ENCODE data around the gene NRXN3.
"Not testable (repeated sequence)": the region's sequence is repeated elsewhere in the genome, so short reads cannot be mapped to it uniquely, and the experiment has no call there.

The NRXN3 gene

DNA sequence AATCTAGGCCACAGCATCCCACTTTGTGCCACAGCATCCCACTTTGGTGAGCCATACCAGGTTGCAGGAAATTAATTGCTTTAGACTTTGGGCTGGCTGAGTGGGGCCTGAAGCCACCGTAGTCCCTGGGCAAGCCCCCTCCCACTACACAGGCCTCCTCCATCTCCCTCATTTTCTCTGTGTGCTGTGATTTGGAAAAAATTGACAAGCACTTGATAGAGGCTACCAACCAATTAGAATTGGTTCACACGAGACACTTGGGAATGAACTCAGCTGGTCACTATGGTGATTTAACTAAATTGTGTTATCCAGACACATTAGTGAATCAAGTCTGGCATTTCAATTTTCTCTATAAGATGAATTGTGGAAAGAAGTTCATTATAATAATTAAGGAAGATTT, 1560.0 kb downstream of the NRXN3 start:
- DNase-seq, result no peak

DNA sequence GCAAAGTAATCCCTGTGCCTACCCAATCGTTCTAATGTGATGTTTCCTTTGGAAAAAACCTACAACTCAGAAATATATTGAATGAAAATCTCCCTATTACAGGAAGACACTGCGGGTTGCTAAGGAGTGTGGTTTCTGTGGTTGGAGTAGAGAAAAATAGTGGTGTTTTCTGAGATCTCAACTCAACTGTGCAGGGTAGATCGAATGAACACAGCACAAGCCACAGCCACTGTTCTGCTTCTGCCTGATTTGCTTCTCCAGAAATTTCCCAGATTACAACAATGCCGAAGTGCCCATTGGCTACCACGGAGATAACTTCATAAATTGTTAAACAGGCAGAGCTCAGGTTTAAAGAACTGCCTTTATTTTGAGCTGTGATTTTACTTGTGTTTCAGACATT, 1560.8 kb downstream of the NRXN3 start:
- DNase-seq, result no peak

DNA sequence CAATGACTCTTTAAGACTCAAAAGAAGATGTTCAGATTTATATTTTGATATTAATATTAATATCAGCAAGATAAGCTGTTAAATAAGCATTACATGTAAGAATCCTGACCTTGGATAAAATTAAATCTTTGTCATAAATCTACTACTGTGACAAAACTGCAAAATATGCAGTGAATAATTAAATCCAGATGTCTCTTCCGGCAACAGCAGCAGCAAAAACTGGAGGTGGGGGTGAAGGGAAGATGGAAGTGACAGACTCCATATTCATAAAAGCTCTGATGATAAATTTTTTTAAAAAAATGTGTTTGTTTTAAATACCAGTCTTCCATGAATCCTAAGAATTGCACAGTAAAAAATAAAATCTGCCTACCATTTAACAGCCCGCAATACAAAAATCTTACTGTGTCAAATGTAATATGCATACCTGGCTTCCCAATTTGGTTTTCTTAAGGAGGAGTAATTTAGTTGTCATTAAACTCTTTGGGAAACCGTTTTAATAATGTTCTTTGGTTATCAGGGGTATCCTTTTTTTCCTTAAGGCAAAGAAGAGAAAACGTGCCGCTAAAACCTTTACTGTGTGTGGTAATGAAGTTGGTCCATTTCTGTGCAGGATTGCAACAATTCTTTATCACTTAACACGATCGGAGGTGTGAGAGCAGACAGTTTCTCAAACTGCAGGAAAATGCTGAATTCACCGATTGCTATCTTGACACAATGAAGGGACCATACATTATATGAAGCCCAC, 1562.9 kb downstream of the NRXN3 start:
- no peak for DNase-seq

DNA sequence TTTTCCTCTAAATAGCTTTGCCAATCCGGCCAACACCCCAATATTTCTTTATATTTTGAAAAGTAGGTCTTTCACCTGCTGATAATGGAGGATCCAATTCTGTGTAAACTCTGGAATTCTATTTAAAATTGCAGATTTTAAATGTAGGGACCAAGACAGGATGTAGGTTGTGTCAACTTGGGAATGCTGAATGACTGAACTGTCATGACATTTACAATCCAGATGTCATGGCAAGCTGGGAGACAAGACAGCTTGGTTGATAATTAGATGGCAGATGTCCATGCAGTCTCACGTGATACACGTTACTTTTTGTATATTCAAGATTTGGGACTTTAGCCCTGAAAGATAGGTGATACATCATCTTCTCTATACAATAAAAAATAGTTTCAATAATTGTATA, 1564.0 kb downstream of the NRXN3 start:
- DNase-seq, result no peak

DNA sequence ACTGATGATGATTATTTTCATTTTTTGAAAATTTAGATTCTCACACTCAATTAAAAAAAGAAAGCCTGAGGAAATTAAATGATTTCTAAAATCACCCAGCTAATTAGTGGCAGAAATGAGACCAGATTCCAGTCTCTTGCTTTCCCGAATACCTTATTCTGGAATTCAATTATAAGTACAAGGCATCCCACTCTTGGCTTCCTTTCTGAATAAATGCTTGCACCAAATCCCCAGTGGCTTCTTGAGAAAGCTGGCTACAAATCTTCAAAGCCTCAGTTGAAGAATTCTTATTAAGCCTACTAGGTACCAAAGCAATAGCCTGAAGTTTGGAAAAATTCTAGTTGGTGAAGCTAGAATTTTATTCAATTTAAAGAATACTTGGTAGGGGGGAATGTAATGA, 1564.5 kb downstream of the NRXN3 start:
- DNase-seq, result no peak

DNA sequence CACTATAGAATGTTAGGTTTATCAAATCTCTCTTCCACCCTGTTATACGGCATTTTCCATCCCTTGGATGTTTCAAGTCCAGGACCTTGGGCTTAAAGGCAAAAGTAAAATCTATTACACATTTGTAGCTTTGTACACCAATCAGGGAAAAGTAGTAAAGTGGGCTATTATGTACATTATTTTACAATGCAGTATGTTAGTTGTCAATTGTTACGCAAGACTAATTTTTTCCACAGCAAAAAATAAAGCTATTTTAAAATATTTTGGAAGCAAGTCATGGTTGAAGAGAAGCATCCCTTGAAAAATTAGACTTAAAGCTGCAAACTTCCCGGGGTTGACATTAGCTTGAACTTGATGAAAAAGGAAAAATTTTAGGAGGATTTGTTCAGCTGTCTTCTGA, 1564.9 kb downstream of the NRXN3 start:
- no peak for DNase-seq

DNA sequence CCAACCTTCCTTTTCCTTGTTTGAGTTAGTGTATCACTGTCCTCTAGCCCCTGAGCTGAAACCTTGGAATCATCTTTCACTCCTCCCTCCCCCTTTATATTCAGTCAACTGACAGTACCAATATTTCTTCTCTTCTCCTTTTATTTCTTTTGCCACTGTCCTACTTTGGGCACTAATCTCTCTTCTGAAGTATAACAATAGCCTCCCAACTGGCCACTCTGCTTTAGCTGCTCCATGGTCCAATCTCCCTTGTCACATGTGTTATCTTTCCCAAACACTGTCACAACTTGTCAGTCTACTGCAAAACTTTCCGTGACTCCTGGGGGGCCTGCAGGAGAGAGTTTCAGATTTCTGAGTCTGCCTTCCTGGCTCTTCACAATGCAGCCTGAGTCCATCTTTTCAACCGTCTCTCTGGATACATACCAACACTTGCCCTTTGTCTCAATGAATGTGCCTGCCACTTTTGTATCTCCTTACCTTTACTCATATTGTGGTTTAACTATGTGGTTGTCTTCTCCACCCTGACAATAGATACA, 1570.0 kb downstream of the NRXN3 start:
- no peak for DNase-seq

DNA sequence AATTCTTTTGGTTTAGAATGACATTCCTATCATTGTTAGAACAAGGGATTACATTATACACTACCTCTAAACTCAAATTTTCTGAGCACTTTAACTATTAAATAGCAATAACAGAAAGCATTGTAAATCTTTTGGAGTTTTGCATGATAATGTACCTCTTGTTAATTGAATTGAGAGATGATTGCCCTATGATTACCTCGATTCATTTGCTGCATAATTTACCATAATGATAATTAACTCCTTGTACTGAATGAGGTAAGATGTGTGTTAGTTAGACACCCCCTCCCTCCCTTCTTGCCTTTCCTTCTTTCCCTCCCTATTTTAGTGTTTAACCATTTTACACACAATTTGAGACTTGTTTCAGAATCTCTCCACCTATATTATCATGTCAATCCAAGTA, 1572.0 kb downstream of the NRXN3 start:
- DNase-seq, result no peak

DNA sequence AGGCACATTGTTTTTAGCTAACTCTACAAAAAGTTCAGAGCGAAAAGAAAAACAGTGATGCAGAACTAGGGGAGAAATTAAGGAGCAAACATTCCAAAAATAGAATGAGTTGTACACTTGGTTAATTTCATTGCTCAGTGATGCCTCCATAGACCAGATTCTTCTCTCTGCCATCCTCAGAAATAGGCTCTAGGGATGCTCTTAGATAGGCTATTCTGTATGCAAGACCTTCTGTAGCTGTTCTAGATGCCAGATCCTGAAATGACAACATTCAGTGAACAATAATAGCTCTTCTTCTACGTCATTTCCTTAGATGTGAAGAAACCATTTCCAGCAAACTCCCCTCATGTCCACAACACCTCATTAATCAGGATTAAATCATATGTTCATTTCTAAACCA, 1574.9 kb downstream of the NRXN3 start:
- no peak for DNase-seq

DNA sequence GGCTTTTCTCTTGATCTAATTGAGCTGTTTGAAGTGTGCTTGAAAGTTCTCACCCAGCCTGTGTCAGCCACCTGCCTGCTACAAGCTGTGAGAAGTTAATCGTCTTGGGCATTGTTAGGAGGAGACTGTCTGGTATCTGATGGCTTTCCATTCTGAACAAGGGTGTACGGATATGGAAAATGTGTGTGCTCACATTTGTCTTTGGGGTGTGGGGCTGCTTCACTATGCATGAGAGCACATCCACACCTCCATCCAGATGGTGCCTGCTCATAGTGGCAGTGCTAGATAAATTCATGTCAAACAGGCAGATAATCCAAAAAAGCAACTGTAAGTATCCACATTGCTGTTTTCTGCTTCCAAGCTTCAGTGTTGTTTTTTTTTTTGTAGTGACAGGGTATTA, 1578.9 kb downstream of the NRXN3 start:
- DNase-seq, result no peak

DNA sequence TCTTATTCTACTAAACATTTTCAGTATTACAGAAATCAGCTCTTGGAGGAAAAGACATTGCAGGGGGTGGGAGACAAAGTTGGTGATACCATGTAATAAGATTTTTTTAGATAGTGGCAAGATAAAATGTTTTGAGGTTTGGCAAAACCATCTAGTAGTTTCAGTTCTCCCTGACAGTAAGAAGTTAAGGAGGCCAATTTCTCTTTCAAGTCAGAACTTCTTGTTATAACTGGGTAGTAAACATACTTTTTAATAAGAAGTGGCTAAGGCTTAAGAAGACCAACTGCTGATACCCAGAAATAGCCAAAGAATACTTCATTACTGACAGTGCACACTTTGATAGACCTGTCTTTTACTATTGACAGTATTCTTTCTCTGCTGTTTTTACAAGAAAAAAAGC, 1588.8 kb downstream of the NRXN3 start:
- DNase-seq, result no peak

DNA sequence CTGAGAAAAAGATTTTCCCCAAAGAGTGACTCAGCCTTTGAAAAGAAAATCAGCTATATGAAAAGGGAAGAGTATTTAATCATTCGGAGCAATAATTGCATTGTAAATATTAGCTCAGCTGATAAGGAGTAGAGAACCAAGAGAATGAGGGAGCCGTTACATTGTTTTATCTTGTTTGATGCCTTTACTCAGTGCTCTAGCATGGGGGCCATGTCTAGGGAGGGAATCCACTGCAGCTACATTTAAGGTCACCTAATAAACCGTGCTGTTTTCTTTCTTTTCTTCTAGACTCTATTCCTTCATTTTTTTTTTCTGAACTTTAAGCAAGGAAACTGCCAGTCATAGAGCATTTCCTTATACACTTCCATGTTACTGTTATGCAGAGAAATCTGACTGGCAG, 1594.2 kb downstream of the NRXN3 start:
- no peak for DNase-seq

DNA sequence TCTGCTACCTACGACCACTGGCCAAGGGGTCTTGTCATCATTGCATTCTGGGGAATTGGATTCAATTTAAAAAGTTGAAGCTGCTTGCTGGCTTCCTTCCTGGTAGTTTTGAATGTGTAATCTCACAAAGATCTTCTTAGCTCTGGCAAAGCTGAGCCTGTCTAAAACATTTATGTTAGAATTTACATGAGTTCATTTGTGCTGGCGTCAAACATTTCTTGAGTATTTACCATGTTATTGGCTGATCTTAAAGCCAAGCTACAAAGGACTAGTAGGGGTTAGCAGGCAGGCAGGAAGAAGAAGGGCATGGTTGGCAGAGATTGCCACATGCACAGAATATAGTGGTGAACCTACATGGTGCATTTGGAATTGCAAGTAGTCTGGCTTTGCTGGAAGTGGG, 1596.3 kb downstream of the NRXN3 start:
- DNase-seq, result no peak

DNA sequence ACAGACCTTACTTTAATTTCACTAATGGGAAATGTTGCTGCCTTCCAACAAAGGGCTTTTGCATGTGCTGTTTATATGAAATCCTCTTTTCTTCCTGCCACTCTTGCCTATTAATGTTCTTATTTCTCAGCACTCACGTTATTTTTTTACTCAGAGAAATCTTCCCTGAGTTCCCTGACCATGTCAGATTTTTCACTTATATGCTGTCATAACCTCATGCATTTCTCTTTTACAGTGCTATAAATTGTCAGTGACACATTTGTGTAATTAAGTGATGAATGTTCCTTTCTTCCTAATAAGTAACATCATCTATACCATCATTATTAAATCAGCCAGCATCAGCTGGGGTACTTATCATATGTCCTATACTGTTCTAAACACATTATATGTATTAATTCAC, 1597.1 kb downstream of the NRXN3 start:
- DNase-seq, result no peak

DNA sequence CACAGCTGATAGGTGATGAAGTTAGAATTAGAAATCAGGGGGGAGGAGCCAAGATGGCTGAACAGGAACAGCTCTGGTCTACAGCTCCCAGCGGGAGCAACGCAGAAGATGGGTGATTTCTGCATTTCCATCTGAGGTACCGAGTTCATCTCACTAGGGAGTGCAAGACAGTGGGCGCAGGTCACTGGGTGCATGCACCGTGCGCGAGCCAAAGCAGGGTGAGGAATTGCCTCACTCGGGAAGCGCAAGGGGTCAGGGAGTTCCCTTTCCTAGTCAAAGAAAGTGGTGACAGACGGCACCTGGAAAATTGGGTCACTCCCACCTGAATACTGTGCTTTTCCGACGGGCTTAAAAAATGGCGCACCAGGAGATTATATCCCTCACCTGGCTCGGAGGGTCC, 1597.5 kb downstream of the NRXN3 start:
- DNase-seq, result not testable (repeated sequence)

DNA sequence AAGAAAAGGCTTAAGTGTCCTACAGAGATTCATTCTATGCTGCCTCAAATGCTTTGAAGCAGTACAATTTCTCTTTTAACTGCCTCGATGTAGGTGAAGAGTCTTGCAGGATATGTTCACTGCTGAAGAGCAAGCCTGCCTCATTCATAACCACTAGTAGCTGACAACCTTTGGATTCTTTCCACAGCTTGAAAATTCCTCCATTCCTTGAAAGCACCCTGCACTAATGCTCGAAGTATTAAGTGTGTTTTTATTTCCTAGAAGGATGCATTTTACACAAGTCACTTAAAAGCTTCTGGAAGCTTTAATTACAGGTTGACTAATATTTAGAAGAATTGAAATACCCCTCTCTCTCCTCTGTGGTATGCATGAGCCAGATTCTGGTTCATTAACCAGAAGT, 1611.7 kb downstream of the NRXN3 start:
- no peak for DNase-seq

DNA sequence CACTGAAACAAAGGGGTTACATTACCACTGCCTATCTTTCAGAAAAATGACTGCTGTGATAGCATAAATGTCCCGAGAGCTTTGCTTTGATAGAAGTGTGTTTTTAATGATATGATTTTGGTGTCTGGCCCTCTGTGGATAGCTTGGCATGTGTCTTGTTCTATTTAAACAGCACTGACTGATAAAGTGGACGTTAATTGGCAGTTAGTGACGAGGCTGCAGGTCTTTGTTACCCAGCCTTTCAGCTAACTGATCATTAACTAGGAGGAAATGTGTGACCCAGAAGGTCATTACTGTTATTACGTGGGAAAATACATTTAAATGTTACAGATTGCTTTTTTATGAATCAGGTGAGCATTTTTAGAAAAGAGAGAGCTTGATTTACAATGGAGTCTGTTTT, 1612.9 kb downstream of the NRXN3 start:
- no peak for DNase-seq

DNA sequence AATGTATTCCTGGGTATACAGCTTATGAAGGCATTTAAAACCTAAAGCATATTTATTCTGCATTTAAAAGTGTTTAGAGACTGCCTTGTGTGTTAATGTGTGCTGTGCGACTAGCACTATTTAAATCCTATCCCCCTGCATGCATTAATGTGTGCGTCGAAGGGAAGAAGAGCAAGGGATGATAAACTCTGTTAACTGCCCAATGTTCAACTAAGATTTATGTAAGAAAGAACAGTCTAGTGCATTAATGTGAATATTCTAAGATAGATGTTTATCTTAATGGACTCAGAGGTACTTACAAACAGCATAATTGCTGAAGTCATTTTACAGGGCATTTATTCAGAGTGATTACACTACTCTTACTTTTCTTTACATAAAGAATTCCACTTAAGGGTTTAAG, 1616.3 kb downstream of the NRXN3 start:
- no peak for DNase-seq

DNA sequence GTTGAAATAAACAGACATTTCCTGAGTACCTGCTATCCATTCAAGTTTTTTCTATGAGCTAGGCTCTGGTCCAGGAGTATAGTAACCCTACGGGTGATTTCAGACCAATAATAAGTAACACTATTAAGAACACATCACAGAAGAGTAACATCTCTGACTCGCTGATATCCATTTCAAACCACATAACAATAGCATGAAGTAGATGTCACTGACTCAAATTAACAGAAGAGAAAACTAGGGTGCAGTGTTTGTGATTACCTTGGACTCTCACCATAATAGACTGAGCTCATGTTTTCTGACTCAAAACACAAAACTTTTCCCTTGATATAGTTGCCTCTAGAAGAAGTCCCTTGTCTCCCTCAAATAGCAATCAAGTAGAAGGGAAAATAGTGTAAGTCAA, 1618.2 kb downstream of the NRXN3 start:
- DNase-seq, result no peak

DNA sequence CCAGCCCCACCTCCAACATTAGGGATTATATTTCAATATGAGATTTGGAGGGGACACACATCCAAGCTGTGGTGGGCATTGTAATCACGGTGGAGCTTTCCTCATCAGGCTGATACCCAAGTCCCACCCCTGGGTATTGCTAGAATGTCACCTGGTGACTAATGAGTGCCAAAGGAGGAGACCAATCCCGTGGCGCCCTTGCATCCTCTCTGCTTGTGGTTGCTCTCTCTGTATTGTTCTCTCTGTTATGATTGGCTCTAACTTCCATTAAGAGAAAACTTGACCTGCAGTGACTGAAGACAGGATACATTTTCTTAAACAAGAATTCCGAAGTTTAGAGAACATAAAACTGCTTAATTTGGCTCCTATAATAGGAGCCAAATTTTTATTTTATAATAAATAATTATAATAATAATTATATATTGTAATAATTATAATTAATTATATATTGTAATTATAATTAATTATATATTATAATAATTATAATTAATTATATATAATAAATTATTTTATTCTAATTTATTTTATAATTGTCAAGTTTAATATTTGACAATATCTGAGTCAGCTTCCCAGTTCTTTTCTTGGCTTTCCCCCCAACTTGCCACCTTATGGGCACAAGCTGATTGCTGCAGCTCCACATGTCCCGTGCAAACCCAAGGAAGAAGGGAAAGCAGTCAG, 1621.0 kb downstream of the NRXN3 start:
- no peak for DNase-seq

DNA sequence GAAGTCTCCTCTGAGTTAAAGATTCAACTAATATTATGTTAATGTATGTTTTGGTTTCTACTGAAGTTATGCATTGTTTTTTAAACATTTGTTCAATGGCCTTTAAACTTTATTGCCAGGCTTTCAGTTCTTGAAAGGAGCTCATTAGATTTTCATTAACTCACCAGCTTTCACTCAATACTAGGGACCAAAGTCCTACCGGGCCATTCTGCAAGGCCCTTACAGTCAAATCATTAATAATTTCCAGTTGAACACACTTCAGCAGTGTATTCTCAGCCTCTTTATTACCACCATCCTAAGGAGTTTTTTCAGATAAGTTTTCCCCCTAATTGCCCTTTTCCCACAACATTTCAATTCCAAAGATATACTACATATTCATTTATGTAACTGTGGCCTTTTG, 1631.9 kb downstream of the NRXN3 start:
- DNase-seq, result no peak

DNA sequence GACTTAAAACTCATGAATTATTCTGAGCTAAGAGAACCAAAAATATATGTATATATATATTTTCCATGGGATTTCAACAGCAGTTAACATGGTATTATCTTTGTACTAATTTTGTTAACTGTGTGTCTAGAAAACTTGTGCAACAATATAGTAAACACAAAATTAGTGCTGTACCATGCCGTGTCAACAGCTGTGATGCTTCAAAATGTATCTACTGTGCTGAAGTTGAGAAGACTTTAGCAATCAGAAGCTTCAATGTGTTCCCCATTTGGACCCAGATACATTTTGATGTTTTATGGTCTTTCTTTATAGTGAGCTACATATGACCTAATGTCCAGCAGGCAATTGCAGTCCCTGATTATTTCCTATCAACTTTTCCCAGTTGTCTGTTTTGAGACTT, 1635.5 kb downstream of the NRXN3 start:
- DNase-seq, result no peak

DNA sequence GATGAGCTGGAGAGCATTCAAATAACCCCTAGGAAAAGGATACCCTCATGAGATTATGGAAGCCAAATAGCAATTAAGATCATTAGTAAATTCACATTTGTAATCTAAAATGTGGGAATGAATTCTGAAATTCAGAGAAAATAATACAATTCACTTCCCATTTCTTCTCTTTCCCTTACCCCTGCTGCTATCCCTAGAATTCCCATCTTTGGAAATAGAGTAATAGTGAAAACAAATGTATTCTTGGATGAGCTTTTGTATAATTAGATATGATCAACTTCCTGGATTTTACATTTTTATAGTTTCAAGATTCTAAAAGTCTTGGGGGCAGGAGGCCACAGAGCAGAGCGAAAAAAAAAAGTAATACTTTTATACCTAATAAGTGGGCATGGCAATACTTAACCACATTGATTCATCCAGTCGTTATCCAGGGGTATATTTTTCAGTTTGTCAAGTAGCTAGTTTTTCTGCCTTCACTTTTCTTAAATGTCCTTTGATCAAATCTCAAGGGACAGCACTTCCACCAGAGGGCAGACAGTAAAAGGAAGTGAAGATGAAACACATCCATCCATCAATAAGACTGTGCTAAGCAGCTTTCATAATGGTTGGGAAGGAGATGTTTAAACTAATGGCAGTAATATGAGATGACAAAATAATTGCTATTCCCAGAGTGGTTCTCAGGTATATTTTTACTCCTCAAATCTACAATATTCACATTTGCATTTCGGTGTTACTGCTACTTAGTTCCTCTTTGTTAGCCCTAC, 1639.9 kb downstream of the NRXN3 start:
- DNase-seq, result no peak

All from CD4-positive, alpha-beta T cell treated with Interleukin-10 for 1 hour (primary cell).